ENCODE results near the gene COL17A1. TPM values are rescaled to one million over a fixed set of nuclear protein-coding genes. Genes with fewer than 3 reads are reported as not detected.
A peak's percentile ranks its signal among the peaks of the same experiment; 100 is the strongest.

The COL17A1 gene
- total RNA-seq, 1 experiment from 2014 or later, result 0.26 TPM

- no TSS peak for BruUV-seq (replicated peaks)
- H3K4me3 ChIP-seq (ENCODE audit: low read depth in 2 of 2, low read length in 2 of 2), result no peak overlapping the region
- DNase-seq (ENCODE audit: low read depth, low spot score), result no peak
- H3K4me1 ChIP-seq (ENCODE audit: control insufficient read depth, insufficient read depth, low read length), result no peaks in the 10 kb centered on the region
- H3K27me3 ChIP-seq (ENCODE audit: control insufficient read depth, insufficient read depth, low read length), result no peaks in the 10 kb centered on the region
- no peak overlapping the region for H3K27ac ChIP-seq (ENCODE audit: low read length)
- no peak for TF ChIP-seq TCF7L2 (IDR thresholded peaks at IDR 0.05; ENCODE audit: low read depth, low read length)
- TF ChIP-seq SIN3A (IDR thresholded peaks at IDR 0.05; ENCODE audit: borderline replicate concordance, insufficient read depth, low read depth, low read length), result no peak
- TF ChIP-seq CTCF (IDR thresholded peaks at IDR 0.05), result no peak
- TF ChIP-seq POLR2AphosphoS5 (IDR thresholded peaks at IDR 0.05; ENCODE audit: low read depth, low read length), result no peak
- TF ChIP-seq, protein P1, sequence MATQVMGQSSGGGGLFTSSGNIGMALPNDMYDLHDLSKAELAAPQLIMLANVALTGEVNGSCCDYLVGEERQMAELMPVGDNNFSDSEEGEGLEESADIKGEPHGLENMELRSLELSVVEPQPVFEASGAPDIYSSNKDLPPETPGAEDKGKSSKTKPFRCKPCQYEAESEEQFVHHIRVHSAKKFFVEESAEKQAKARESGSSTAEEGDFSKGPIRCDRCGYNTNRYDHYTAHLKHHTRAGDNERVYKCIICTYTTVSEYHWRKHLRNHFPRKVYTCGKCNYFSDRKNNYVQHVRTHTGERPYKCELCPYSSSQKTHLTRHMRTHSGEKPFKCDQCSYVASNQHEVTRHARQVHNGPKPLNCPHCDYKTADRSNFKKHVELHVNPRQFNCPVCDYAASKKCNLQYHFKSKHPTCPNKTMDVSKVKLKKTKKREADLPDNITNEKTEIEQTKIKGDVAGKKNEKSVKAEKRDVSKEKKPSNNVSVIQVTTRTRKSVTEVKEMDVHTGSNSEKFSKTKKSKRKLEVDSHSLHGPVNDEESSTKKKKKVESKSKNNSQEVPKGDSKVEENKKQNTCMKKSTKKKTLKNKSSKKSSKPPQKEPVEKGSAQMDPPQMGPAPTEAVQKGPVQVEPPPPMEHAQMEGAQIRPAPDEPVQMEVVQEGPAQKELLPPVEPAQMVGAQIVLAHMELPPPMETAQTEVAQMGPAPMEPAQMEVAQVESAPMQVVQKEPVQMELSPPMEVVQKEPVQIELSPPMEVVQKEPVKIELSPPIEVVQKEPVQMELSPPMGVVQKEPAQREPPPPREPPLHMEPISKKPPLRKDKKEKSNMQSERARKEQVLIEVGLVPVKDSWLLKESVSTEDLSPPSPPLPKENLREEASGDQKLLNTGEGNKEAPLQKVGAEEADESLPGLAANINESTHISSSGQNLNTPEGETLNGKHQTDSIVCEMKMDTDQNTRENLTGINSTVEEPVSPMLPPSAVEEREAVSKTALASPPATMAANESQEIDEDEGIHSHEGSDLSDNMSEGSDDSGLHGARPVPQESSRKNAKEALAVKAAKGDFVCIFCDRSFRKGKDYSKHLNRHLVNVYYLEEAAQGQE (IDR thresholded peaks at IDR 0.05; ENCODE audit: insufficient read depth in 1 of 2, low read depth in 2 of 2, low read length in 1 of 2), result no peak
- ChIA-PET CTCF (no interaction called here), POLR2A (interaction anchor here (0.7 kb wide), 1 partner anchor 33 kb away, joined by 3 read pairs; no protein-coding TSS in a partner anchor)
- ATAC-seq, result no peak
- H3K36me3 ChIP-seq (ENCODE audit: control insufficient read depth, insufficient read depth, low read length), result no peaks in the 10 kb centered on the region
- H3K9me3 ChIP-seq (ENCODE audit: control insufficient read depth, insufficient read depth, low read depth, low read length), result no peaks in the 10 kb centered on the region
- in situ Hi-C loops (cut with HindIII; ENCODE audit: low pct_unique_long_range_greater_than_20kb, low sequenced_read_pairs), result no loop called here
- intact Hi-C loops (cut with micrococcal nuclease; ENCODE audit: unreplicated experiment), result no loop called here
Measured at GRCh38 chr10:104081998-104082397, 3.7 kb downstream of the COL17A1 start.

DNA sequence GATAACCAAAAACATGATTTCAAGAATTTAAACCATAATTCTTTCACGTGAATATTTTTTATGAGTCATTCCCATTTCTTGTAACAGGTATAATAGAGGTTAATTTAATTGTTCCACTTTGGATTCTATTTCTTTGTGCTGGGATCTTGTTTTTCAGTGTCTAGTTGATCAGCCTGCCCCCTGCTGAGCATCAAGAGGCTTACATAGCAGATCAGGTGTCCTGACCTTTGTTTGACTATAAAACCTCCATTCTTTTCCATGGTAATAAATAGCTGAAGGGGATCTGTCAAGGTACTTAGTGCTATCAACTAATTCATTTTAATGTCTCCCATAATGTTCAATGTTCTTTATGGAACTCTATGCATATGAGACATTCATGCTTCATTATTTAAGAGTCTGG lies 4.9 kb downstream of the COL17A1 start:
- Histone ChIP-seq H3K27me3 (ENCODE audit: control insufficient read depth, insufficient read depth, low read length) (peaks cover 3% of the 10 kb centered on the region; the same call in 1 of the 2 replicates), H3K4me1 (ENCODE audit: control insufficient read depth, insufficient read depth, low read length) (no peaks in the 10 kb centered on the region; the same call in 1 of the 2 replicates), H3K36me3 (ENCODE audit: control insufficient read depth, insufficient read depth, low read length) (no peaks in the 10 kb centered on the region), H3K4me3 (ENCODE audit: low read depth in 2 of 2, low read length in 2 of 2) (no peak overlapping the region), H3K9me3 (ENCODE audit: control insufficient read depth, insufficient read depth, low read depth, low read length) (no peaks in the 10 kb centered on the region), H3K27ac (ENCODE audit: low read length) (no peak overlapping the region)
- no TSS peak for BruUV-seq (replicated peaks)
- CTCF ChIA-PET, result no interaction called here
- TF ChIP-seq CTCF (IDR thresholded peaks at IDR 0.05) (peak; percentile 51; the same call in 1 of the 2 replicates), POLR2AphosphoS5 (IDR thresholded peaks at IDR 0.05; ENCODE audit: low read depth, low read length) (no peak), SIN3A (IDR thresholded peaks at IDR 0.05; ENCODE audit: borderline replicate concordance, insufficient read depth, low read depth, low read length) (no peak), TCF7L2 (IDR thresholded peaks at IDR 0.05; ENCODE audit: low read depth, low read length) (no peak)
- TF ChIP-seq, protein P1 (IDR thresholded peaks at IDR 0.05; ENCODE audit: insufficient read depth in 1 of 2, low read depth in 2 of 2, low read length in 1 of 2), result no peak
- no peak for ATAC-seq
- POLR2A ChIA-PET, result no interaction called here
- intact Hi-C loops (cut with micrococcal nuclease; ENCODE audit: unreplicated experiment) (no loop called here), in situ Hi-C loops (cut with HindIII; ENCODE audit: low pct_unique_long_range_greater_than_20kb, low sequenced_read_pairs) (no loop called here)
- no peak for DNase-seq (ENCODE audit: low read depth, low spot score)

Data from Panc1 (cell line).